Measurements from ENCODE around the gene ZNF496.
"Not testable (repeated sequence)": the region's sequence is repeated elsewhere in the genome, so short reads cannot be mapped to it uniquely, and the experiment has no call there.

ZNF496 gene

DNA sequence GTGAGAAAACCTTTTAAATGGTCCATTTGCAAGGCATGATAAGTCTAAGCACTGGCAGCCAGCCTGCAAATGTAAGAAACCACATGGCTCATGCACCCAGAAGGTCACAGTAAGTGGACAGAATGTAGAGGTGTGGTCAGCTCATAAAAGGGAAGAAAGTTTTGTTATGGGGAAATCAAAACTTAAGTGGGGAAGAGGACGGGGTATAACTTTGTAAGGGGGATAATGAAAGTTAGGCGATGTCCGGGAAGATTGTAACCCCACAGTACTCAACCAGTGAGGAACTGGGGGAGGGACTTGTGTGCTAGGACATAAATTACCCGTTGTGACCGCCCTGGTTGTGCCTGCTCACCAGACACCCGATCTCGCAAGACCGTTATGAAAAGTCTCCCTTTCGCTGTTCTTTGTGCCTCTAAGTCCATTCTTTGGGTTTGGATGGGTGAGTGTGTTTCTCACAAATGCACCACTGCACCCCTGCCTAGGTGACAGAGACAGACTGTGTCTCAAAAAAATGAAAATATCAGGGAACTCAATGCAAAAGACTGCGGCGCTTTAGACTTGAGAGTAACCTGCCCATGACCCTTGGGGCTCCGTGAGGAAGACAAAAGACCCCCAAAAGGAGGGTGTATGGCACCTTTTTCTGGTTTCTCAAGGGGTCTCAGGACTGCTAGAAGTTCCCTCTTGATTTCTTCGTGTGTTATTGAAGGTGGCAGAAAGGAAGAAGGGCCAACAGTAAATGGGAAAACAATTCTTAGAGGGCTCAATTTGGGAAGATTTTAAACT, 28.6 kb upstream of the ZNF496 start:
- in situ Hi-C loops (cut with MboI; ENCODE audit: low pct_unique_long_range_greater_than_20kb, low sequenced_read_pairs) = no loop called here
- no peak for DNase-seq

DNA sequence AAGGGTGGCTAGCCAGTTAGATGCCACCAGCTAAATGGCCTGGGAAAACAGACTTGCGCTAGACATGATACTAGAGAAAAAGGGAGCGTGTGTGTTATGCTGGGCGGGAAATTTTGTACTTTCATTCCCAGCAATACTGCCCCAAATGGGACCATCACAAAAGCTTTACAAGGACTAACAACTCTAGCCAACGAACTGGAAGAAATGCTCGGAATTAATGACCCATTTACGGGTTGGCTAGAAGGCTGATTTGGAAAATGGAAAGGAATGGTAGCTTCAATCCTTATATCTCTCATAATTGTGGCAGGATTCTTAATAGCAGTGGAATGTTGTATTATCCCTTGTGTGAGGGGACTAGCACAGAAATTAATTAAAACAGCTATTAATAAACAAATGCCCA, 27.9 kb upstream of the ZNF496 start:
- DNase-seq = no peak
- in situ Hi-C loops (cut with MboI; ENCODE audit: low pct_unique_long_range_greater_than_20kb, low sequenced_read_pairs) = no loop called here

DNA sequence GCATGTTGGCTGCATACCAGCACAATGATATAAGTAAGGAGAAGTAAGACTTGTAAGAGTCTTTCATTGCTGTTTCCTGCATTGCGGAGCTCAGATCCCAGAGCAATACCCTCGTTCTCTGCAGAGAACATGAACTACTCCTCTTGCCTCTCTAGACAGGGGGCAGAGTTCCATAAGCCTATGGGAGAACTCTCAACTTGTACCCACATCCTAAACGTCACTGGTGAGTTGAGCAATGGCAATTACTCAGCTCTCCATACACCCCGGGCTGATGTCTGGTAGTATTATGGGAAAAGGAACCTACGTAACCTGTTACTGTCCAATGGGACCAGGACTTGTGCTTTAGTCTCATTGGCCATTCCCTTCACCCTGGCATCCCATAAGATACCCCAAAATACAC, 27.3 kb upstream of the ZNF496 start:
- in situ Hi-C loops (cut with MboI; ENCODE audit: low pct_unique_long_range_greater_than_20kb, low sequenced_read_pairs) = no loop called here

DNA sequence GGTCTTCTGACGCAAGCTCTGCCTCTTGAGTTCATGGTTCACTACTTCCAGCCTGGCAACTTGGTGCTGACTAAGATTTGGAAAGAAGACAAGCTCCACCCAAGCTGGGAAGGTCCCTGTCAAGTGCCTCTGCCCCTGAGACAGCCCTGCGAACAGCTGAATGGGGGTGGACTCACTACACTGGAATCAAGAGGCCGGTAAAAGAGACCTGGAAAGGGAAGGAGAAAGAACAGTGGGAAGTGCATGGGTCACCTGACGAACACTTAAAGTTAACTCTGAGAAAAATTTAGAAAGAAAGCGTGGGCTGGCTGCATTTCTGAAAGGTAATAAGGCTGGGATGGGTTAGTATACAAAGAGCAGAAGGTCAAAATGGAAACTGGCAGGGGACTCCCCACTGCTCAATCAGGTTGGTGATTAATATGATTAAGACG, 26.1 kb upstream of the ZNF496 start:
- in situ Hi-C loops (cut with MboI; ENCODE audit: low pct_unique_long_range_greater_than_20kb, low sequenced_read_pairs) = no loop called here

More for the DNA sequence above, 27.3 kb upstream of the ZNF496 start:
- no peak for DNase-seq

DNA sequence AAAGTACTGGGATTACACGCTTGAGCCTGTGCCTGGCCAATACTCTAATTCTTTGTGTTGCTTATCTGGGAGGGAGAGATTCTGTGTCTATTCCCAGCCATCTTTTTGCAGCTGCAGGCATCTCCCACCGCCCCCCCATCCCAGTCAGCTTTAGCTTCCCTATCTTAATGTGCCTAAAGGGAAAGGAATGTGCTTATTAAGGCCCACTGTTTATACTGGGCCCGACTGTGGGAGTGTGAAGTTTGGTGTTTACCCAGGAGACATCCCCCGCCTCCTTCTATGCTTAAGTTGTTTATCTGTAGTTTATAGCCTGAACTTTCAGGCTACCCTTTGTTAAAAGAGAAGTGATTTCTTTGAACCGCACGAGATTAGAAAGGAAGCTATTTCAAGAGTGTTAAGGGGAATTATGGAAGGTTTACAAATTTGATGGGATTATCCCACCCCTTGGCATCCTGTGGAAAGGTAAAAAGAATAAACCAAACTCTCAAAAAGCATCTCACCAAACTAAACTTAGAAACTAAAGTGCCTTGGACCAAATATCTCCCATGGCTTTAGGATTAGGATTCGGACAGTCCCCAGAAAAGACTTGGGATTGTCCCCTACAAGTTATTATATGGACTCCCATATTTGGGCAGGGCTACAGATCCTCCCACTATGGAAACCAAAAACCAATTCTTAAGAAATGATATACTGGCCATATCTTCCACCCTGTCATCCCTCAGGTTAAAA, 25.5 kb upstream of the ZNF496 start:
- no peak for DNase-seq
- in situ Hi-C loops (cut with MboI; ENCODE audit: low pct_unique_long_range_greater_than_20kb, low sequenced_read_pairs) = no loop called here

More for the DNA sequence above, 26.1 kb upstream of the ZNF496 start:
- no peak for DNase-seq

DNA sequence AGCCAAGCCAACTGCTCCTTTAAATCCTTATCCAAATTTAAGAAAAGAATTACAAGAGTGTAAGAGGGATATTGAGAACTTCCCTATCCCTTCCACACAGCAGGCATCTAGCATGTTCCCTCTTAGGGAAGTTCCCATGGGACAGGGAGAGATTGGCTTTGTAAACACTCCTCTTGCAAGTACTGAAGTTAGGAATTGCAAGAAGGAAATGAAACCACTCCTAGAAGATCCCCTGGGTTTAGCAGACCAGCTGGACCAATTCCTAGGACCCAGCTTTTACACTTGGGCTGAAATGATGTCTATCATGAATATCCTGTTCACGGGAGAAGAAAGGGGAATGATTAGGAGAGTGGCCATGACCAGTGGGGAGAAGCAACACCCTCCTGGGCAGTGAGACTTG, 23.5 kb upstream of the ZNF496 start:
- DNase-seq; in situ Hi-C loops (cut with MboI; ENCODE audit: low pct_unique_long_range_greater_than_20kb, low sequenced_read_pairs): not testable (repeated sequence)

DNA sequence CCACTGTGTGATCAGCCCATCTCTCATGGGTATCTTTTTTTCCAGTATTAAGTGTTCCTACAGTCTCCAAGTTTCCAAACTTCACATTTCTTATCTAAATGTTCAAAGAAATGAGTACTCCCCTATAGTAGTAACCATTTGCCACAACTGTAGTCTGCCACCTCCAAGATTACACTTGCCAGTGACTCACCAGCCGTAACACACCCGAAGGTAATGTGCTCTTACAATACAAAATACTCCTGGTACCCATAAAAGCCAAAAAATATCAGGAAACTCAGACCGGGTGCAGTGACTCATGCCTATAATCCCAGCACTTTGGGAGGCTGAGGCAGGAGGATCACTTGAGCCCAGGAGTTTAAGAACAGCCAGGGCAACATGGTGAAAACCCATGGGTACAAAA, 20.5 kb upstream of the ZNF496 start:
- DNase-seq = no peak
- in situ Hi-C loops (cut with MboI; ENCODE audit: low pct_unique_long_range_greater_than_20kb, low sequenced_read_pairs) = no loop called here

DNA sequence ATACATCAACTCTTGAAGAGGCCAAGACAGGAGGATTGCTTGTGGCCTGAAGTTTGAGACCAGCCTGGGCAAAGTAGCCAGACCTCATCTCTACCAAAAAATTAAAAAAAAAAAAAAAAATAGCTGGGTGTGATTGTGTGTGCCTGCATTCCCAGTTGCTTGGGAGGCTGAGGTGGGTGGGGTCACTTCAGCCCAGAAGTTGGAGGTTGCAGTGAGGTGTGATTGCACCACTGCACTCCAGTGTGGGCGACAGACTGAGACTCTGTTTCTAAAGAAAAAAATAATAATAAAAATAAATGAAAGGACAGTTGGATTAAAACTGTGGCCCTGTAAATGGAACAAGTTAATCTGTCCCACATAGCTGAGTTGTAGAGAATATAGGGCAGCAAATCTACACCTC, 18.9 kb upstream of the ZNF496 start:
- DNase-seq = no peak
- in situ Hi-C loops (cut with MboI; ENCODE audit: low pct_unique_long_range_greater_than_20kb, low sequenced_read_pairs) = no loop called here

DNA sequence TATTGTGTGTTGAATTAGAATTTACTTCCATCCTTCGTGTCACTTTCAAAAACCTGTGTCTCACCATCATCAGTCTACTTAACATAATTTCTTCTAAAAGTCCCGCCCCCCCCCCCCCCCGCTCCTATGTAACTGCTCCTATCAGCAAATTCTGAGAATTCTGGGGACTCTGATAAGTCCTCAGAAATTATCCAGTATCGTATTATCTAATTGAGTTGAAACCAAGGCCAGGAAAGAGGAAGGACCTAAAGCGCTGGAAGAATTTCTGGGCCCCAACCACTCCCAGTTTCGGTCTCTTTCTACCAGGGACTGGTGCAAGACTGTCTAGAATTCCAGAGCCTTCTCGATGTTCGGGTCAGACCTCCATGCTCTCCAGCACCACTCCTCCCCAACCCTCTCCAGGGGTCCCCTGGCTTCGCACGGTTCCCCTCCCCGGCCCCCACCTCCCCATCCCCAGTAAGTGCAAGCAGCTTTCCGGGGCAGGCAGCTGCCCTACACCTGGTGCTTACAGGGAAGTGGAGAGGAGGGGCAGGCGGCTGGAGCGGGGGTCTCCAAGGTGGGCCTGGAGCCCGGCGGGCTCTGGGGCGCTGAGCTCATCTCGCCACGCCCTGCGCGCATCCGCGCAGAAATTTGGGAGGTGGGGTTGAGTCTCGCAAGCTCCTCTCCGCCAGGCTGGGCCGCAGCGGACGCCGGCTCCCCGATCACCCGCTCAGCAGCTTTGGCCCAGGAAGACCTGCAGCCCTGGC, 16.0 kb upstream of the ZNF496 start:
- no peak for DNase-seq
- in situ Hi-C loops (cut with MboI; ENCODE audit: low pct_unique_long_range_greater_than_20kb, low sequenced_read_pairs) = no loop called here

DNA sequence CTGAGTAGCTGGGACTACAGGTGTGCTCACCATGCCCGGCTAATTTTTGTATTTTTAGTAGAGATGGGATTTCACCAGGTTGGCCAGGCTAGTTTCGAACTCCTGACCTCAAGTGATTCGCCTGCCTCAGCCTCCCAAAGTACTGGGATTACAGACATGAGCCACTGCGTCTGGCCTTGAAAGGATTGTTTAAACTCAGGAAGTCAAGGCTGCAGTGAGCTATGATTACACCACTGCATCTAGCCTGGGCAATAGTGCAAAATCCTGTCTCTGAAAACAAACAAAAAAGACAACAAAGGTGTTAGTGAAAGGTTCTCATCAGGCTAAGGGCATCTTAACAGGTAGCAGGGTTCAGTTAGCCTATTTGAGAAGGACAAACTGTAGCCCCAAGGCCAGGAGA, 14.2 kb upstream of the ZNF496 start:
- in situ Hi-C loops (cut with MboI; ENCODE audit: low pct_unique_long_range_greater_than_20kb, low sequenced_read_pairs) = no loop called here

DNA sequence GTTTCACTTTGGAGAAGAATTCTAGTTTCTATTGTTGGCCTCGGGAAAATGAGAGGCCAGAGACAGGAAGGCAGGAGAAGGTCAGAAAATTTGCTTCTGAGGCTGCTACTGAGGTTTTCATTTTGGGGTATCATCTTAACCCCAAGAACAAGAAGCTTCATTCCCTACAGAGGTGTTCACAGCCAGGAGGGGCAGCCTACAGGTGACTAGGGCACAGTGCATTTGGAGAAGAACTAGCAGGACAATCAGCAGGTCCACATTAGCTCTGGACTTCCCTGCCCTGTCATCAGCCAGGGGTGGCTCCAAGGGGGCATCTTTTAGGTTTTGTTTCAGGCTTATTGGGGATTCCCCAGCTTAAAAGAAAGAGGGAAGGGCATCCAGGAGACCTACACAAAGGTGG, 12.1 kb upstream of the ZNF496 start:
- in situ Hi-C loops (cut with MboI; ENCODE audit: low pct_unique_long_range_greater_than_20kb, low sequenced_read_pairs) = no loop called here

More for the DNA sequence above, 14.2 kb upstream of the ZNF496 start:
- DNase-seq = no peak

DNA sequence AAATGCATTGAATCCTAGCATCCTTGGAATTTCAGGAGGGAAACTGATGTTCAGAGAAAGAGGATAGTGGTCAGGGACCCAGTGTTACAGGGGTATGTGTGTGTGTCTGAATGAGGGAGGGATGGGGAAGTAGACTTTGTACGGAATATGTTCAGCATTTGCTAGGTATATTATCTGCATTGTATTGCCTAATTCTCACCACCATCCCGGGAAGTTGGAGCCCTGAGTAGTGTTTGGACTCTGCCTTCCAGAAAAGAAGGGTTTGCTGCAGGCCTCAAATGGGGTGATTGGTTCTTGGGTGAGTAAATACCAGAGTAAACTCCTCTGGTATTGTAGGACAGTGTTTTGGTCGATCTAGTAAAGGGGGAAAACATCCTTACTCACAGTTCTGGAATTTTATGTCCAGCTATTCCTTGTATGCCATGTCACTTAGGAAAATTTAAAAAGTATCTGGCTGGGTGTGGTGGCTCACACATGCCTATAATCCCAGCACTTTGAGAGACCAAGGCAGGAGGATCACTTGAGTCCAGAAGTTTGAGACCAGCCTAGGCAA, 7.1 kb upstream of the ZNF496 start:
- DNase-seq = no peak
- in situ Hi-C loops (cut with MboI; ENCODE audit: low pct_unique_long_range_greater_than_20kb, low sequenced_read_pairs) = no loop called here

More for the DNA sequence above, 12.1 kb upstream of the ZNF496 start:
- DNase-seq = no peak

DNA sequence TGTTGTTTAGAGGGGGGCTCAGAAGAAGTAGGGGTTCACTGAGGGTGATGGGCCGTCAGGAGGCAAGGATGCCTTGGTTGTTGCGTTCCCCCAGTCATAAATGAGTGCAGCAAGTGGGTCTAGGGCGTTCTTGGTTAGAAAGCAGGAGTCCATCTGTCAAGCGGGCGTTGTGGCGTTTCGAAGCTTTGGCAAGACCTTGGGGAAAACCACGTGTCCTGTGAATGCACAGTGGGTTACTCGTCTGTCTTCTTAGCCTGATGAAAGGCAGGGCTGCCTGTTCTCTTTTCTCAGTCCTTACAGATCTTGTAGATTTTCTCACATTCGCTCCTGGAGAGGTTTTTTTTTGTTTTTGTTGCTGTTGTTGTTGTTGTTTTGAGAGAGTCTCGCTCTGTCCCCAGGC, 6.3 kb upstream of the ZNF496 start:
- no peak for DNase-seq
- in situ Hi-C loops (cut with MboI; ENCODE audit: low pct_unique_long_range_greater_than_20kb, low sequenced_read_pairs) = no loop called here

DNA sequence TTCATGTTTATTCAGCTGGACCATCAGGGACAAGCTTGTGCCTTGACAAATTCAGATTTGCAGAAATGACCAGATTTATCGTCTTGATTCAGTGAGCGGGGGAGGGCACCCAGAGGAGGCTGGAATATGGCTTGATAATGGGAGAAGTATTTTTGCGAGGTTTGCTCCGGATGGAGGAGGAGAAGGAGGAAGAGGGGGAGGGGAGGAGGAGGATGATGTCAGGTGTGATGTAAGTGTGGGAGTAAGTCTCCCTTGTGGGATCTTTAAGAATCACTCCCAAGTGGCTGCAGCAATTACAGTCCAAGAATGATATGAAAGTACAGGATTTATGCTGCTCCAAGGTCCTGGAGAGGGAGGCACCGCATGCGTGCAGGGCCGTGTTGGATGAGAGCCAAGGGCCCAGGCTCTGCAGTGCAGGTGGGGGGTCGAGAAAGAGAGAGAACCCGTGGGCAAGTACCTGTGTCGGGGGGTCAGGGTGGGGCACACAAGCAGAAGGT, 5.6 kb upstream of the ZNF496 start:
- no peak for DNase-seq
- in situ Hi-C loops (cut with MboI; ENCODE audit: low pct_unique_long_range_greater_than_20kb, low sequenced_read_pairs) = no loop called here

DNA sequence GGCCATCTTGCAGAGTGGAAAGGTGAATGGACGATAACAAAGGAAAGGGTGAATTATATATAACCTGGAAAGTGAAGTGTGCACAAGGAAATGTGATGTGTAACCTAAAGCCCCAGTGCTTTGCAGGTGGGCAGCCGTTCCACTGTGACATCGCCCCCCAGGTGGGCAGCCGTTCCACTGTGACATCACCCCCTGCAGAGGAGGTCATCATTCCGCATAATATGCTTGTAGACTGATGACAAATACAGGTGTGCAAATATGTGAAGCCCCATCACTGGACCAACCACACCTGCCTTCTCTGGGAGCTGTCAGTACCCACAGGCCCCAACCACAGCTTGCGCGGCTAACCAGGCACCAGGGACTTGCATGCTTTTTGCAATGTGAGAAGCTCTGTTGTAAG, 4.7 kb upstream of the ZNF496 start:
- DNase-seq = no peak
- in situ Hi-C loops (cut with MboI; ENCODE audit: low pct_unique_long_range_greater_than_20kb, low sequenced_read_pairs) = no loop called here

DNA sequence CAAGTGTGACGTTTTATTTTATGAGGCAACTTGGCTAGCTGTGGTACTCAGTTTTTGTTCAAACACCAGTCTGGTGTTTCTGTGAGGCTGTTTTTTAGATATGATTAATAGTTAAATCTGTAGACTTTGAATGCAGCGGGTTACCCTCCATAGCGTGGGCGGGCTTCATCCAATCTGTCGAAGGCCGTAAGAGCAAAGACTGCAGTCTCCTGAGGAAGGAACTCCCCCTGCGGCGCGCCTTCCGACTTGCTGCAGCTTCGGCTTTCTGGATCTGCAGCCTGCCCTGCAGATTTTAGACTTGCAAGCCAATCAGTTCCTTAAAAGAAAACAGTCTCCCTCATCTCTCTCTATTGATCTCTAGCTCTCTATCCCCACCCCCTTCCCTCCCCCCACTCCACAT, 4.2 kb upstream of the ZNF496 start:
- DNase-seq = no peak
- in situ Hi-C loops (cut with MboI; ENCODE audit: low pct_unique_long_range_greater_than_20kb, low sequenced_read_pairs) = no loop called here

DNA sequence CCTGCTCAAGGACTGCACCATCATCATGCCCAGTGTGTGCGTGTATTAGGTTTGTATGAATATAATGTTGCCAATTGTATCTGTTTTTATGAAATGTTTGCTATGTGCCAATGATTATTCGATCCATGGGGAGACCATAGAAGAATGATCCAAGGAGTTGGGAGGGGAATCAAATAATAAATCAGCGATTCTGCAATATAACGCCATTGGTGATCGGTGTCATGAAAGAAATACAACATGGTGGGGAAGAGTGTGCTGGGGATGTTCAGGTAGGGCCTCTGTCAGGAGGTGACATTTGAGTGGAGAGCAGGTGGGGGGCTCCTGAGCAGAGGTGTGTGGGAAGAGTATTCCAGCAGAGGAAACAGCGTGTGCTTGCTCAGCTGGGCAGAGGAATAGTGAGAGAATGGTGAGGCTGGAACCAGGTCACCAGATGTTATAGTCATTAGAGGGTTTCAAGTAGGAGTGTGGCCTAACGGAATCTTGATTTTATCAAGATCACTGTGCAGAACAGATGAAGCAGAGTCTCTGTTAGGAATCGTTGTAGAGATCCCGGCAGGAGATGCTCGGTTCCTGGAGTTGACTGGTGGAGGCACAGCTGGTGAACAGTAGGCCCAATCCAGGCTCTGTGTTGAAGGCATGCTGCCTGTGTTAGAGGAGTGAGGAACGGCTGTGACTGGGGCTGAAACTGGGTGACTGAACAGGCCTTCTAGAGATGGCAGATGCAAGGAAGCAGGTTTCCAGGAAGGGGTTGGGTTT, 2.9 kb upstream of the ZNF496 start:
- in situ Hi-C loops (cut with MboI; ENCODE audit: low pct_unique_long_range_greater_than_20kb, low sequenced_read_pairs) = no loop called here
- DNase-seq = no peak

DNA sequence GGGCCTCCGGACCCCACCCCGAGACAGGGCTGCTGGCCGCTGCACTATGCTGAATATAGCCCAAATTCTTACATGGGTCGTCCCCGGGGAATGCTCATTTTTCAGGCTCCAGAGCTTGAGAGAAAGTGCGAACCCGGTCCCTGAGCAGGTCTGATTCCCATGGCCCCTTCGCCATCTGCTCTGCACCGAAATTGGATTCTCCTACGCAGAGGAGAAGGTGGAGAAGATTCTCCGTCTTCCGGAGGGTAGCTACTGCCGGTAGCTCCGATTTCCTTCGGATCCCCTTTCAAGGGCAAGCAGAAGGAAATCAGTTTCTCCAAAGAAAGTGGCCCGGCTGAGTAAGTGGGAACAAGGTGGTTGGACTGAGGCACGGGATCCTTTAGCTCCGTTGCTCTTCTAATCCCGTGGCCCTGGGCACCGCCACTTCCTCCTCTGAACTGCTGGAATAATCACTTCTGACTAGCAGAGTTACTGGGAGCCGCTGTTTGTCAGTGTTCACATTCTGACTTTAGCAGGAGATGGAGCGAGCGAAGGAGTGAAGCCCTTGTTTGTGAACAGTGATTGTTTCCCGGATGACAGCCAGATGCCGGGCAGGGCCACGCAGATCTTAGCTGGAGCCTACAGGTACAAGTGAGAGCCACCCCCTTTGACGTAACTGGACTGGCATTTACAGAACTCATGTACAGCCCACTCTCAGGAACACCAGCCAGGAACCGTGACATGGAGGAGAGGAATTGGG, 1.1 kb upstream of the ZNF496 start:
- in situ Hi-C loops (cut with MboI; ENCODE audit: low pct_unique_long_range_greater_than_20kb, low sequenced_read_pairs) = no loop called here

More for the DNA sequence above, 1.1 kb upstream of the ZNF496 start:
- DNase-seq = peak; percentile 60

Measured in KBM-7 (cell line).